ENCODE measurements around the gene SLC9A1.

GRCh38 chr1:27086628-27087027 is 68.3 kb downstream of the SLC9A1 start:
- TF ChIP-seq CTCF (IDR thresholded peaks at IDR 0.05) (no peak), POLR2A (IDR thresholded peaks at IDR 0.05) (no peak)

All from right lobe of liver (tissue), 4 donors.